Measurements from ENCODE around the gene UQCC2. TPM values are rescaled to one million over a fixed set of nuclear protein-coding genes. Genes with fewer than 3 reads are reported as not detected.

The UQCC2 gene
- total RNA-seq, 2 donors from 2014 or later = 45.0 to 81.7 TPM

DNA sequence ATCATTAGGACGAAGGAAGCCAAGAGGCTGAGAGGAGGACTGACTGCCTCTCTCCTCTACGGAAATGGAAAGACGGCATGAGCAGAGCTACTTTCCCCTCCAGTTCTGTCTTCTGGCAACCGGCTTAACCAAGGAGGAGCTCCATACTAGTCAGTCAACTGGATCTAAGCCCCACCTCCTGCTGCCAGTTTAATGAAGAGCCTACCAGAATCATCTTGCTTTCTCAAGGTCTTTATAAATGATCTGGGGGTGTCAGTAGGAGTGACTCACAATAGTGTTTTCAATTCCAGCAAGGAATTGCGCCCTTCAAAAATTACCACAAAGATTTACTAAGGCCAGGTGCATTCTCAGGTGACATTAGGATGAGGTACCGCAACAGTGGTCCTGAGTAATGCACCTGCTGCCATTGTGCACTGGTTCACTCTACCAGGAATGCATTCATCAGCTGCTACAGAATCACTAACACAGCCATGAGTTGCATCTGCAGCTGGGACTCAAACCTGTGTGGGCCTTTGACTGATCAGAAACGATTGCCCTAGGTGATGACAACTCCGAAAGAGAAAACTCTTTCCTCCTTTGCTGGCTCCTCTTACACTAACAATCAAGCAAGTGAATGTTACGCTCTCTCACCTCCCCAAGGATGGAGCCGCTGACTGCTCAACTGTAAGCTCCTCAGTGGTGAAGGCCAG lies 2.8 kb downstream of the UQCC2 start:
- H3K27ac ChIP-seq = no peak overlapping the region
- DNase-seq = no peak
- intact Hi-C loops (cut with DNase I) = no loop called here
- no peak overlapping the region for H3K4me3 ChIP-seq
- no peaks in the 10 kb centered on the region for H3K27me3 ChIP-seq
- no peak overlapping the region for H3K9ac ChIP-seq (ENCODE audit: low read depth in 2 of 2, low read length in 2 of 2)
- H3K9me3 ChIP-seq = no peaks in the 10 kb centered on the region
- H3K4me1 ChIP-seq = peaks cover 7% of the 10 kb centered on the region
- TF ChIP-seq, protein P1, sequence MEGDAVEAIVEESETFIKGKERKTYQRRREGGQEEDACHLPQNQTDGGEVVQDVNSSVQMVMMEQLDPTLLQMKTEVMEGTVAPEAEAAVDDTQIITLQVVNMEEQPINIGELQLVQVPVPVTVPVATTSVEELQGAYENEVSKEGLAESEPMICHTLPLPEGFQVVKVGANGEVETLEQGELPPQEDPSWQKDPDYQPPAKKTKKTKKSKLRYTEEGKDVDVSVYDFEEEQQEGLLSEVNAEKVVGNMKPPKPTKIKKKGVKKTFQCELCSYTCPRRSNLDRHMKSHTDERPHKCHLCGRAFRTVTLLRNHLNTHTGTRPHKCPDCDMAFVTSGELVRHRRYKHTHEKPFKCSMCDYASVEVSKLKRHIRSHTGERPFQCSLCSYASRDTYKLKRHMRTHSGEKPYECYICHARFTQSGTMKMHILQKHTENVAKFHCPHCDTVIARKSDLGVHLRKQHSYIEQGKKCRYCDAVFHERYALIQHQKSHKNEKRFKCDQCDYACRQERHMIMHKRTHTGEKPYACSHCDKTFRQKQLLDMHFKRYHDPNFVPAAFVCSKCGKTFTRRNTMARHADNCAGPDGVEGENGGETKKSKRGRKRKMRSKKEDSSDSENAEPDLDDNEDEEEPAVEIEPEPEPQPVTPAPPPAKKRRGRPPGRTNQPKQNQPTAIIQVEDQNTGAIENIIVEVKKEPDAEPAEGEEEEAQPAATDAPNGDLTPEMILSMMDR (IDR thresholded peaks at IDR 0.05) = no peak
- no peaks in the 10 kb centered on the region for H3K36me3 ChIP-seq

DNA sequence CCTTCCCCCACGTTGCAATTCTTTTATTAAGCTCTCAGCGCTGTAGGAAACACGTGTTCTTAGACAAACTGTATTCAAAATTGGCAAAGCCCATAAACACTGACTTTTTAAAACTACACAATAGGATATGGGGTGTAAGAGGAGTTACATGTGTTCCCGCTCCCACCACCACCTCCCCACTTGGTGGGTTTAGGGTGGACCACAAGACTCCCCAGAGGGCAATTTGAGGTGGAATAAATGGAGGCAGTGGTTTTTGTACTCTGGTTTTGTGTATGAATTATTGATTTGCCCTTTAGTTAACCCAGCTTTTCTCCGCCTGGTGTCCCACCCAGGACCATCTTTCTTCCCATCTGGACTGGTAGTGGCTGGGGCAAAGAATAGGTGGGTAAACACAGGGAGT lies 3.7 kb downstream of the UQCC2 start:
- Histone ChIP-seq H3K36me3 (no peaks in the 10 kb centered on the region), H3K4me1 (peaks cover 7% of the 10 kb centered on the region), H3K4me3 (no peak overlapping the region), H3K9me3 (no peaks in the 10 kb centered on the region), H3K9ac (ENCODE audit: low read depth in 2 of 2, low read length in 2 of 2) (no peak overlapping the region), H3K27ac (no peak overlapping the region), H3K27me3 (no peaks in the 10 kb centered on the region)
- TF ChIP-seq, protein P1 (IDR thresholded peaks at IDR 0.05) = no peak
- no peak for DNase-seq
- intact Hi-C loops (cut with DNase I) = no loop called here

- no peak overlapping the region for H3K9ac ChIP-seq (ENCODE audit: low read depth in 2 of 2, low read length in 2 of 2)
- TF ChIP-seq, protein P1 (IDR thresholded peaks at IDR 0.05) = no peak
- no peaks in the 10 kb centered on the region for H3K9me3 ChIP-seq
- H3K4me3 ChIP-seq = no peak overlapping the region
- H3K4me1 ChIP-seq = peaks cover 7% of the 10 kb centered on the region
- H3K36me3 ChIP-seq = no peaks in the 10 kb centered on the region
- no peak for DNase-seq
- H3K27ac ChIP-seq = no peak overlapping the region
- H3K27me3 ChIP-seq = no peaks in the 10 kb centered on the region
- intact Hi-C loops (cut with DNase I) = no loop called here
These were observed 5.4 kb downstream of the UQCC2 start for GRCh38 chr6:33705955-33706725.

- Histone ChIP-seq H3K4me1 (peaks cover 3% of the 10 kb centered on the region), H3K36me3 (no peaks in the 10 kb centered on the region), H3K27ac (no peak overlapping the region), H3K27me3 (no peaks in the 10 kb centered on the region), H3K9me3 (no peaks in the 10 kb centered on the region), H3K4me3 (no peak overlapping the region), H3K9ac (ENCODE audit: low read depth in 2 of 2, low read length in 2 of 2) (no peak overlapping the region)
- intact Hi-C loops (cut with DNase I) = no loop called here
- TF ChIP-seq, protein P1 (IDR thresholded peaks at IDR 0.05) = no peak
- DNase-seq = no peak
These were observed 6.1 kb downstream of the UQCC2 start for GRCh38 chr6:33705268-33705885.

DNA sequence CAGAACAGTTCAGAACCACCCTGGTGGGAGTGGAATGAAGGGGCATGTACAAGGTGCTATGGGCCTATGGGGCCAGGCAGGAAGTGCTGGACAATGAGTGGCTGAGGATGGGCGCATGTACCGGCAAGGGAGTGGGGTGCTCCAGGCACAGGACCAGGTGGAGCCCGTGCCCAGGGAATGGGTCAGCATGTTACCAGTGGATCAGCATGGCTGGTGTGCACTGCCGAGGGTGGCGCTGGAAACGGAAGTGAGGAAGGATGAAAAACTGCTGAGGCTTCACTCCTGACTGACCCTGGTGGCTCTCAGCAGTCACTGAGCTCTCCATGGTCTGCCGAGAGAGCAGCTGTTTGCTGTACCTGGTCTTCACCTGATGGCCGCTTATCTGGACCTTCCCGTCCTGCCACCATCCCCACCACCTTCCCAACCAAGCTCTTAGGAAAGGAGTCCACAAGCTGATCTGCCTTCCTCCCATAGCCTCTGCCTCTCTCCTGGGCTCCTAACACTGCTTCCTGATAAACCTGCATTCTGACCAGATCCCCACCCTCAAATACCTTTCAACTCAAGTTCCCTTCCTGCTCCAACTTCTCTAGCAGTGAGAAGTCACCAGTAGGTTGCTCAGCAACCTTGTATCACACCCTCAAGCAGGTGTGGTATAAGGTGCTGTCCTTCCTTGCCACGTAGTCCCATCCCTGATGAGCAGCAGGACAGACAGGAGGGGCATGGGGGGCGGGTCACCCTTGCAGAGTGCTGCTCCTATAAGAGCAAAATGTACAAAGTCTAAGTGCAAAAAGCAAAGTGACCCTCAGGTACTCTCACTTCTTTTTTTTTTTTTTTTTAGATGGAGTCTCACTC lies 7.1 kb downstream of the UQCC2 start:
- Histone ChIP-seq H3K4me3 (no peak overlapping the region), H3K9me3 (no peaks in the 10 kb centered on the region), H3K4me1 (no peaks in the 10 kb centered on the region), H3K27me3 (no peaks in the 10 kb centered on the region), H3K9ac (ENCODE audit: low read depth in 2 of 2, low read length in 2 of 2) (no peak overlapping the region), H3K36me3 (no peaks in the 10 kb centered on the region), H3K27ac (no peak overlapping the region)
- intact Hi-C loops (cut with DNase I) = no loop called here
- TF ChIP-seq, protein P1 (IDR thresholded peaks at IDR 0.05) = no peak
- DNase-seq = no peak

All from colonic mucosa (tissue), 4 donors.